Measurements from ENCODE around the gene TLK2. TPM values are rescaled to one million over a fixed set of nuclear protein-coding genes. Genes with fewer than 3 reads are reported as not detected.

TLK2 gene
- total RNA-seq, 3 donors from 2014 or later (not counting 1 experiment from before 2014, with no cell fraction given), result 63.8 to 77.2 (median 68.2) TPM

DNA sequence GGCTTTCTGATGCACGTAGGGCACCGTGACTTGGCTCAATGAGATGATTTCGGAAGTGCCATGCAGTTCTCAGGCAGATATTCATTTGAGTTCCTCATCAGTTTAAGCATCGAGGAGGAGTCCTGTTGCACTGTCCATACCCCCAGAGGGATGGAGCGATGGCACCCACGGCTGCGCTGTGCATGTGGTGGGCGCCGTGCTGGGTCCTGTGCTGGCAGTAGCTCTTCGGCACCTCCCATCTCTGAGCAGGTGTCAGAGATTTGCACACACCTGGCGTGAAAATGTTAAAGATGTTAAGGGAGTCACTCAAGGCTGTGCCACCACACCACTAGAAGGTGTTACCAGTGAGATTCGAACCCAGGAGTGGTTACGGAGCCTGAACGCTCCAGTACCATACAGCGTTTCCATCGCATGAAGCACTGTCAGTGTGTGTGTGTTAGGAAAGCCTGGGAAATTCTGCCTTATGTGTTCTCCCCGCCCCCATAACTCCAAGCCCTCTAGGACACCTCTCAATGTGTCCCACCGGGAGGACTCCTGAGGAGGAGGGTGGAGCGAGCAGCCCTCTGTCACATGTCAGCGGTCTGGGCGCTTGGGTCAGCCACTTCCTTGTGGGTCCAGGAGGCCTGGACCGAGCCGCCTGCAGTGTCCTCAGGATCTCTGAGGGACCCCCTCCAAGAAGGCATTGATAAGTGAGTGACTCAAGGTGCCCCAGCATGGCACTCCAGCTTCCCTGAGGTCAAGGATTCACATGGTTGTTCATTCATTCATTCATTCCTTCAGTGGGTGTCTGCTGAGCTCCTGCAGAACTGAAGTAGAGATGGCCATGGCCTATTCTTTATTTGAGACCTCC, 152.7 kb downstream of the TLK2 start:
- WGBS (ENCODE audit: insufficient coverage), result 94% methylated on average over 22 of the region's 23 CpGs
- no peaks in the 10 kb centered on the region for H3K36me3 Mint-ChIP-seq

DNA sequence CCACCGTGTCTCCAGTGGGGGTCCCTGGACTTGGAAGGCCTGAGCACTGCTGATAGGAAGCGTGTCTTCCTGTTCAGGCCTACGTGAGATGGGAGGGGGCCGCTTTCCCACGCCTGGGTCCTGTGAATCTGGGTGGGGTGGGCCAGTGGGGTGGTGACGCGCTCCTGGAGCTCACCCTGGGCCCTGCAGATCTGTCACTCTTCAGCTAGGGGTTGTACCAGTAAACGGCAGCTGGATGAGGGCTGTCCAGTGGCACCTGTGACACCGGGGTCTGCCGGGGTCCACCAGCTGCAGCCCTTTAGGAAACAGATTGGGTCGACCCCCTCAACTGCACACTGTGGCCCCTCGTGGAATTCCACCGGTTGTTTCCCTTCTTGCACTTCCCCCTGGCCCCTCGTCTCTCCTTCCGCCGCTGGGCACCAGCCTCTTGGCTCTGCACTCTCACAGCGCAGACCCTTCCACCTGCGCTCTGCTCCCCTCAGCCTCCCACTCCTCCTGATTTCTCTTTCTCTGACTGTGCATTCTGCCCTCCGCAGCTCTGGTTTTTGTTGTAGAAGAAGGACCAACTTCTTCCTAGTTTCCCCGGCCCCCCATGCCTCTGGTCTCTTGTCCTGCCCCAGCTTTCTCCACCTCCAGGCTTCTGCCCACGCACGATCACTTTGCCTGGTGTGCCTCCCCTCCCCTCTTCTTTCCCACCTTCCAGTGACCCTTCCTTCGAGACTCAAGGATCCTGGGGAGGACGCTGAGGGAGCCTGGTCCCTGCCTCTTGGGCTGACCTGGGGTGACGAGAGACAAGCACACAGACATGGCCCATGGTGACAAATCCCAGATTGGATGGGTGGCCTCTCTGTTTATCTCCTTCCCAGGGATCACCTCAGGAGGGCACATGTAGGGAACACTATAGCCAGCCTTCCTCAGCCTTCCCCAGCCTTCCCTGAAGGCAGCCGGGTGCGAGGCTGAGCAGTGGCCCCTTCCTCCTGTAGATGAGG, 153.6 kb downstream of the TLK2 start:
- Mint-ChIP-seq H3K9me3 (no peaks in the 10 kb centered on the region), H3K27ac (no peak overlapping the region), H3K36me3 (no peaks in the 10 kb centered on the region), H3K4me3 (no peak overlapping the region), H3K4me1 (peaks cover 5 to 7% of the 10 kb centered on the region in 2 donors), H3K27me3 (ENCODE audit: low read depth in 2 of 2) (peaks cover 23 to 24% of the 10 kb centered on the region in 2 donors)
- intact Hi-C loops (cut with micrococcal nuclease), result no loop called here
- no peak overlapping the region for H3K27ac ChIP-seq (ENCODE audit: low read length)
- ATAC-seq (no peak), DNase-seq (no peak)
- 57% methylated on average over 26 of the region's 27 CpGs for WGBS (ENCODE audit: insufficient coverage)
- H3K9me3 ChIP-seq (ENCODE audit: control insufficient read depth, insufficient read depth, low read length), result no peaks in the 10 kb centered on the region
- H3K4me3 ChIP-seq (ENCODE audit: low read length), result no peak overlapping the region
- TF ChIP-seq, protein P1, sequence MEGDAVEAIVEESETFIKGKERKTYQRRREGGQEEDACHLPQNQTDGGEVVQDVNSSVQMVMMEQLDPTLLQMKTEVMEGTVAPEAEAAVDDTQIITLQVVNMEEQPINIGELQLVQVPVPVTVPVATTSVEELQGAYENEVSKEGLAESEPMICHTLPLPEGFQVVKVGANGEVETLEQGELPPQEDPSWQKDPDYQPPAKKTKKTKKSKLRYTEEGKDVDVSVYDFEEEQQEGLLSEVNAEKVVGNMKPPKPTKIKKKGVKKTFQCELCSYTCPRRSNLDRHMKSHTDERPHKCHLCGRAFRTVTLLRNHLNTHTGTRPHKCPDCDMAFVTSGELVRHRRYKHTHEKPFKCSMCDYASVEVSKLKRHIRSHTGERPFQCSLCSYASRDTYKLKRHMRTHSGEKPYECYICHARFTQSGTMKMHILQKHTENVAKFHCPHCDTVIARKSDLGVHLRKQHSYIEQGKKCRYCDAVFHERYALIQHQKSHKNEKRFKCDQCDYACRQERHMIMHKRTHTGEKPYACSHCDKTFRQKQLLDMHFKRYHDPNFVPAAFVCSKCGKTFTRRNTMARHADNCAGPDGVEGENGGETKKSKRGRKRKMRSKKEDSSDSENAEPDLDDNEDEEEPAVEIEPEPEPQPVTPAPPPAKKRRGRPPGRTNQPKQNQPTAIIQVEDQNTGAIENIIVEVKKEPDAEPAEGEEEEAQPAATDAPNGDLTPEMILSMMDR (IDR thresholded peaks at IDR 0.05), result no peak
- H3K4me1 ChIP-seq (ENCODE audit: control insufficient read depth, insufficient read depth, low read length), result peaks cover 15% of the 10 kb centered on the region
- H3K36me3 ChIP-seq (ENCODE audit: control insufficient read depth, insufficient read depth, low read length), result no peaks in the 10 kb centered on the region
- H3K27me3 ChIP-seq (ENCODE audit: control insufficient read depth, insufficient read depth, low read length), result peaks cover 9% of the 10 kb centered on the region

More for the DNA sequence above, 152.7 kb downstream of the TLK2 start:
- intact Hi-C loops (cut with micrococcal nuclease), result no loop called here
- Histone ChIP-seq H3K4me3 (ENCODE audit: low read length) (no peak overlapping the region), H3K27me3 (ENCODE audit: control insufficient read depth, insufficient read depth, low read length) (peaks cover 9% of the 10 kb centered on the region), H3K9me3 (ENCODE audit: control insufficient read depth, insufficient read depth, low read length) (no peaks in the 10 kb centered on the region), H3K27ac (ENCODE audit: low read length) (no peak overlapping the region), H3K36me3 (ENCODE audit: control insufficient read depth, insufficient read depth, low read length) (no peaks in the 10 kb centered on the region), H3K4me1 (ENCODE audit: control insufficient read depth, insufficient read depth, low read length) (peaks cover 20% of the 10 kb centered on the region)
- H3K27ac Mint-ChIP-seq, result no peak overlapping the region
- H3K4me1 Mint-ChIP-seq, result peaks cover 5 to 7% of the 10 kb centered on the region in 2 donors
- ATAC-seq (no peak), DNase-seq (no peak)
- TF ChIP-seq, protein P1 (IDR thresholded peaks at IDR 0.05), result no peak
- H3K4me3 Mint-ChIP-seq, result no peak overlapping the region
- H3K9me3 Mint-ChIP-seq, result no peaks in the 10 kb centered on the region
- peaks cover 23 to 26% of the 10 kb centered on the region in 2 donors for H3K27me3 Mint-ChIP-seq (ENCODE audit: low read depth in 2 of 2)

DNA sequence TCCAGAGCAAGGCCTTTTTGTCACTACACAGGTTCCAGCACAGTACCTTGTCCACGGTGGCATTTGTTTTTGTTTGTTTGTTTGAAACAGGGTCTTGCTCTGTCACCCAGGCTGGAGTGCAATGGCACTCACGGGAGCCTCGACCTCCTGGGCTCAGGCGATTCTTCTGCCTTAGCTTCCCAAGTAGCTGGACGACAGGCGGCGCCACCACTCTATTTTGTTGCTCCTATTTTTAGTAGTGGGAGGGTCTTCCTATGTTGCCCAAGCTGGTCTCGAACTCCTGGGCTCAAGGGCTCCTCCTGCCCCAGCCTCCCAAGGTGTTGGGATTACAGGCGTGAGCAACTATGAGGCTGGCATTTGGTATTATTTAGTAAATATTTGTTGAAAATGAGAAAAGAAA, 159.2 kb downstream of the TLK2 start:
- Histone ChIP-seq H3K4me1 (ENCODE audit: control insufficient read depth, insufficient read depth, low read length) (no peaks in the 10 kb centered on the region), H3K27ac (ENCODE audit: low read length) (no peak overlapping the region), H3K9me3 (ENCODE audit: control insufficient read depth, insufficient read depth, low read length) (no peaks in the 10 kb centered on the region), H3K4me3 (ENCODE audit: low read length) (no peak overlapping the region), H3K36me3 (ENCODE audit: control insufficient read depth, insufficient read depth, low read length) (no peaks in the 10 kb centered on the region), H3K27me3 (ENCODE audit: control insufficient read depth, insufficient read depth, low read length) (no peaks in the 10 kb centered on the region)
- TF ChIP-seq, protein P1 (IDR thresholded peaks at IDR 0.05), result no peak
- intact Hi-C loops (cut with micrococcal nuclease), result no loop called here
- Mint-ChIP-seq H3K9me3 (no peaks in the 10 kb centered on the region), H3K27ac (no peak overlapping the region), H3K4me3 (no peak overlapping the region), H3K4me1 (no peaks in the 10 kb centered on the region), H3K36me3 (no peaks in the 10 kb centered on the region), H3K27me3 (ENCODE audit: low read depth in 2 of 2) (no peaks in the 10 kb centered on the region)
- 75% methylated on average over 9 of the region's 9 CpGs for WGBS (ENCODE audit: insufficient coverage)
- no peak for ATAC-seq
- no peak for DNase-seq

Measured in natural killer cell (primary cell).